HL-60/S4 treated with phorbol 12-myristate 13-acetate at 8.2 ng/mL for 4 days and 3 days (cell line): ENCODE data around the gene GID8.

Source experiments
- in situ Hi-C: fragments of 300-500 bp; cut with MboI; formaldehyde crosslinking; loops from 2 replicates; pipeline ENCODE4 v1.15.0; 2022; ENCODE audit warnings: low sequenced_read_pairs

Gene GID8

DNA sequence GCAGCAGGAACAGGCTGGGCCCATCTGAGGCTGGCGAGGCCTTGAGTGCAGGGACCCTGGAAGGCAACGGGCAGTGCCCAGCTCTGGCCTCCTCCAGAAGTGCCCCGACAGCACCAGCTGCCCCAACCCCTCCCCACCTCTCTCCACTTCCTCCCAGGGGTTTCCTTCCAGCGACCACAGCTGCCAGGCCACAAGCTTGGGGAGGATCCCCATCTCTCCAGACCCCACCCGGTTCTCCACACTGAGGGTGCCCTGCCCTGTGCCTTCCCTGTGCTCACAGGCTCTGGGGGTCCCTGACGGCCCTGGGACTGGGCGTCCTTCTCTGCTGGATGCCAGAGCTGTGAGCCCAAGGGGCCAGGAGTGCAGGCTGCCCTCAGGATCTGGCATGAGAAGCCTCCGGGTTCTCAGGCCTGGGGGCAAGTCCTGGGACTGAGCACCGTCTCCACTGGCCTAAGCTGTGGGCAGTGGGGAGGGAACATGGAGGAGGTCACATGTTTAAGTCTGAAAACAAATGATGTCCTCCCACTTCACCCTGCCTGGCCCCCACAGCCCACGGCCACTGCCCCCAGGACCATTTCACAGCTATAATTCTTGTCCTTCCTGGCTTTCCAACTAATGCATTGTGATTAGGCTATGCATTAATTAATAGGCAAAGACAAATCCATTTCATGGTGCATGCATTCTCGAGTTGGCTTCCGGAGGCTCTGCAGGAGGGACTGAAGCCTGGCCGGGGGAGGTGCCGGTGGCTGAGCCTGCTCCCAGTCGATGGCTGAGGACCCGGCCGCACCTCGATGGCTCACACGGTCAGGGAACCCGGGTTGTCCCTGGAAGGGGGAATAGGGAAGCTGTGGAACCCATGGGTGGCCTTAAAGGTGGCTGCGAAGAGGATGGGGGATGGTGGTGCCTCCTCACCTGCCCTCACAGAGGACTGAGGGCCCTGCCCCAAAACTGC lies 44.5 kb downstream of the GID8 start:
- in situ Hi-C loops, result no loop called here

DNA sequence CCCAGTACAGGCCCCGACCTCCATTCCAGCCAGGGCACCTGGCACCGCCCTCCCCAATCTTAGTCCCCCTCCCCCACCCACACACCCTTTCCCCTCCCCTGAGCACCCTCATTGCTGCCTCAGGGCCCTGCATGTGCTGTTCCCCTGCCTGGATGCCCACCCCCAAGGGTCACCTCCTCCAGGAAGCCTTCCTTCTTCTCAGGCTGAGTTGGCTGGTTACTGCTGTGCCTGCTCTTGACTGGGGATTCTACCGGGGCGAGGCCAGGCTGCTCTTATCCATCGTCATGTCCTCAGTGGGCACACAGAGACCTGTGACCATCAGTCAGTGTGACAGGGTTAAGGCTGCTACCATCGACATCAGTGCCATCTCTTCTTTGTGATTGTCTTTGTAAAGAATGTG lies 45.3 kb downstream of the GID8 start:
- in situ Hi-C loops, result no loop called here

DNA sequence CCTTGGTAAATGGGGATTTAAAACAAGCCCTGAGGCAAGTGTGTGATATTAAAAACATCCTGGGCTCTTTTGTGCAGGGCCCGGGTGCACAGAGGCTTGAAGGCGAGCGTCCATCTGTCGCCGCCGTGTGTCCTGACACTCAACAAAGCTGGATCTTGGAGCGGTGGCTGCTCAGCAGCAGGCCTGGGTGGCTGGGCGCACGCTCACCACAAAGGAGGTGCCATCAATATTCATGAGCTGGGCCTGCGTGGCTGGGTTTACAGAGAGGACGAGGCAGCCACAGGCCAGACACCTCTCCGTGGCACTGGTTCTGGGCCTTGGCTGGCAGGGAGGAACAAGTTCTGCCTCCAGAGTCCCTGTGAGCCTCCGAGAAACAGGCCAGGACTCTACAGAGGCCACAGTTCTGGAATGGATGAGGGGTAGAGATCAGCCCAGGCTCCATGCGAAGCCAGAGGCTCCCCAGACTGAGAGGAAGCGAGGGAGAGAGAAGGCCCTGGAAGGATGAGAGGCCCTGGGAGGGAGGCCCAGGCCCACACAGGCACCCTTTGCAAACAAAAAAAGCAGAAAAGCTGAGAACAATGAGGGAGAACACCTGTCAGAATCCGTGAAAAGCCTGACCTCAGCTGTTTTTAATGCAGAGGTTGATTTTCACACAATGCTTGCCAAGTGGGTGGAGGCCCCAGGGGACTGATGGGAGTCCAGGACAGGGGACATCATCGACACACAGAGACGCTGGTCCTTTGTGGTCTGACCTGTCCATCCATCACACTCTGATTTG lies 46.9 kb downstream of the GID8 start:
- in situ Hi-C loops, result no loop called here

DNA sequence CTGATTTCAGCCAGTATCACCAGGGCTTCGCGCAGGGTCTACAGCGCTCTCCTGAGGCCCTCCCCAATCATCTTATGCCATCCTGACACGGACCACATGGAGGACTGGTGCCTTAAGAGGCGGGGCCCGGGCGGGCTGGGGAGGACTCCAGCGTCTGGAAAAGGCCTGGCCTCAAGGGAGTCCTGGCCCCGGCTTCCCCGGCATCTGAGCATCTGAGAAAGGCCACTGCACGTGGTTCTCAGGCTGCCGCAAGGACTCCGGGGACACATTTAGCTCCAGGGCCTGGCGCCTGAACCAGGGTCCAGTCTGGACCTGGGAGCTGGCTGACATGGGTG lies 47.5 kb downstream of the GID8 start:
- in situ Hi-C loops, result no loop called here

DNA sequence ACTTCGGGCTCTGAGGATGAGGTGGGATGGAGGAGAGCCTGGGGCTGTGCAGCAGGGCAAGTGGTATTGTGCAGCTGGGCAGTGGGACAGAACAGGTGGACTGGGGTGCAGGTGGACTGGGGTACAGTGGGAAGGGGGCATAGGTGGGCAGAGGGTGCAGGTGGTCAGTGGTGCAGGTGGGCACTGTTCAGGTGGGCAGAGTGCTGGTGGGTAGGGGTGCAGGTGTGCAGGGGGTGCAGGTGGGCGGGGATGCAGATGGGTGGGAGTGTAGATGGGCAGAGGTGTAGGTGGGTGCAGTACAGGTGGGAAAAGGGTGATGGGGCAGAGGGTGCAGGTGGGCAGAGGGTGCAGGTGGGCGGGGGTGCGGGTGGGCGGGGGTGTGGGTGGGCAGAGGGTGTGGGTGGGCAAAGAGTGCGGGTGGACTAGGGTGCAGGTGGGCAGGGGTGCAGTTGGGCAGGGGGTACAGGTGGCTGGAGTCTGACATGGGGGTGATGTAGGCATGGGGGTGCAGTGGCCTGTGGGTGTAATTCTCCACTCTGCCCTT lies 48.4 kb downstream of the GID8 start:
- in situ Hi-C loops, result no loop called here

DNA sequence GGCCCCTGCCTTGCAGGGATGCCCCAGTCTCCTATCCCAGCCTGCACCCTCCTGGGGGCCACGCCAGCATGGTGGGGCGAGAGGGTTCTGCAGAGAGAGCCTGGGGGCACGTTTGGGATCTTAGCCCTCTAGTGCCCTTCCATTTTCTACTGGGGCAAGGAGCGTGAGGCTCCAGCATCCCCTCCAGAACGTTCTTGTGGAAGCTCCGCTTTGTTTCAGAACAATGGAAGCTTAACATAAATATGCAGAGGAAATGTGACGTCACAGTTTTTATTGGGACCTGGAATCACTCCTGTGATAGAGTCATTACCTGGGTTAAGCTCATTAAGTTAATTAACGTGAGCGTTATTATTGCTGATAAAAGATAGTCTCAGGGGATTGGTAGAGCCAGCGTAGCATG lies 49.2 kb downstream of the GID8 start:
- in situ Hi-C loops, result no loop called here

DNA sequence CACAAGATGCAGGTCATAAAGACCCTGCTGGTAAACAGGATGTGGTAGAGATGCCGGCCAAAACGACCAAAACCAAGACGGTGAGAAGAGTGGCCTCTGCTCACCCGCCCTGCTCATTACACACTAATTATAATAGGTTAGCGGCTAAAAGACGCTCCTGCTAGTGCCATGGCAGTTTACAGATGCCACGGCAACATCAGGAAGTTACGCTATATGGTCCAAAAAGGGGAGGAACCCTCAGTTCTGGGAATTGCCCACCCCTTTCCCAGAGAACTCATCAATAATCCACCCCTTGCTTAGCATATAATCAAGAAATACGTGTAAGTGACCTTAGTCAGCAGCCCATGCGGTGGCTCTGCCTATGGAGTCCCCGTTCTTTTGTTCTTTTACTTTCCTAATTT lies 51.3 kb downstream of the GID8 start:
- in situ Hi-C loops, result no loop called here

DNA sequence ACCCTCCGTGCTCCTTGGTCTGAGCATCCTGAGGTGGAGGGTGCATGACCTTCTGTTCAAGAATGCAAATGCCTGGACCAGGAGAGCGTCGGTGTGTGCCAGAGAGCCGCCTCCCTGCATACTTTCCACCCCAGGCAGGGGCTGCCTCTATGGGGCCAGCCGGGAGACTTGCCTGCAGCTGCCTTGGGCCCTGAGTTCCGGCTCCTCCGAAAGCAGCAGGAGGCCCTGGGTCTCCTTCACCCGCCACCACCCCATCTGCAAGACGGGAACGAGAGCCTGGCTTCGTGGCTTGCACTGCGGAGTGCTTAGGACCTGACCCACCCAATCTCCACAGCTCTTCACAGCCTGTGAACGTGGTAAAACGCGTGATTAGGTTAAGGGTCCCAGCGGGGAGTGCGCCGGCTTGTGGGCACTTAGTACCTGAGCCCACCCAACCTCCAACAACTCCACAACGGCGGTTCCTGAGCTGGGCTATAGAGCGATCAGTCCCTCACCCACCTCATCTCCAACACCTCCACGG lies 52.4 kb downstream of the GID8 start:
- in situ Hi-C loops, result no loop called here

DNA sequence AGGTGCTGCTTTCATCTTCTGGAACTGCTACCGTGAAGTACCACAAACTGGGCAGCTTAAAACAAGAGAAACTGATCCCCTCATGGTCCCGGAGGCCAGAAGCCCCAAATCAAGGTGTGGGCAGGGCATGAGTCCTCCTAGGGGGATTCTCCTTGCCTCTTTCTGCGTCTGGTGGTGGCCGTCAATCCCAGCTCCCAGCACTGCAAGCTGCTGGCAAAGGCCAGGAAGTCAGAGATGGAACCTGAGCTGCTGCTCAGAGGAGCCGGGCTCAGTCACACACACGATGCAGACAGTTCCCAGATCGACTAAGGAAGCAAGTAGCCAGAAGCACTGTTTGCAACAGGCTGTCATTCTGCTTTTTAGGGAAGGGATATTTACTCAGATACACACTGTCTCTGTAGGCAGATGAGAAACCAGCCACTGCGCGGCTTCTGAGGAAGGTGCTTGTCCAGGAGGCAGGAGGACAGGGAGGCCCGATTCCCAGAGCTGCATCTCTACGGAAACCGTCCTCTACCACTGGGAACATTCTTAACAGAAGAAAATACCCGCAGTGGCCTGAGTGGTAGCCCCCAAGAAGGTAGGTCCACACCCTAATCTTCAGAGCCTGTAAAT lies 53.4 kb downstream of the GID8 start:
- in situ Hi-C loops, result no loop called here

DNA sequence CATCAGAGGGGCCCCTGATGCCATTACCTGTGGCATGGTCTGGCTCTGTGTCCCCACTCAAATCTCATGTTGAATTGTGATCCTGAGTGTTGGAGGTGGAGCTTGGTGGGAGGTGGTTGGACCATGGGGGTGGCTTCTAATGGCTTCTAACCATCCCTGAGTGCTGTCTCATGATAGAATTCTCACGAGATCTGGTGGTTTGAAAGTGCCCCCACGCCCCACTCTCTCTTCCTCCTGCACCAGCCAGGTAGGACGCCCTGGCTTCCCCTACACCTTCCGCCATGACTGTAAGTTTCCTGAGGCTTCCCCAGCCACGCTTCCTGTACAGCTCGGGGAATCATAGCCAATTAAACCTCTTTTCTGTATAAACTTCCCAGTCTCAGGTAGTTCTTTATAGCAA lies 53.9 kb downstream of the GID8 start:
- in situ Hi-C loops, result no loop called here

DNA sequence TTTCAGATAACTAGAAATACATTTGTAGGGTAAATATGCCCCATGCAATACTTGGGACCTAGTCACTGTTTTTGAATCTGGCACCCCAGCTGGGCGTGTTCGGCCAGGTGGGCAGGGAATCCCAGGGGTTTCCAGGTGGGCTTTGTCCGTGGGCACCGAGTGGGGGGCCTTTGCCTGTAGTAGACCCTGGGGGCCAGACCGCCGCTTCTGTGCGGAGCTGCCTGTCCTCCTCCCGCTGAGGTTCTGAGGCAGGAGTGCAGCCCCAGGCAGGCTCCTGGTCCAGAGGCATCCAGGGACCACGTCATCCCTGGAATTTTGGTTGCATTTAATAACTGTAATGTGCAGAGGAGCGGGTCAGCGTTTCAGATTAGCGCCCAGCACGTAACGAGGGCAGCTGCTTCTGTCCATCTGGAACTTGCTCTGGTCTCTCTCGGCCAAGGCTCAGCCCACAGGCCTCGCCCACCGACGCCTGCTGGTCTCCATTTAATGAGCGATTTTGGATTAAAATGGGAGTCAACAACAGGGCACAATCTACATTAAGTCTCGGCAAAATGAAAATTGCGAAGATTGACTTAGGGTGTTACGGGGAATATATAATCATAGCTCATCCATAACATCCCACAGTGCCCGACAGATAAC lies 56.0 kb downstream of the GID8 start:
- in situ Hi-C loops, result no loop called here

DNA sequence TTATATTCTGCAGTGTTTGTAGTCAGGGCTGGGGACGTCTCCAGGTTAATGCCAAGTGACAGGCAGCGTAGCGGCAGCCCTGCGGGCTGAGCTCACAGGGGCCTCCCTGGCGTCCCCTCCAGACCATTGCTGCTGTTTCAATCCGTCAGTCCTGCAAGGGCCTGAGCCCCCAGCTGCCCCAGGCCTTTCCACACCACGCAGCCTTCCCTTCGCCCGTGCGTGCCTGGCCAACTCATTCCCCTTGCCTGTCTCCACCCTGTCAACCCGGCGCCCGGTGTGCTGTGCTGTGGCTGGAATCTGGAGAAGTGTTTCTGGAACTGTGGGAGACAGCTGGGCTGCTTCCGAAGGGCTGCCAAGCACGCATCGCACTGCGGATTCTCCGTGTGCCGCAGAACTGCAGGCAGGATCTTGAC lies 56.9 kb downstream of the GID8 start:
- in situ Hi-C loops, result no loop called here

DNA sequence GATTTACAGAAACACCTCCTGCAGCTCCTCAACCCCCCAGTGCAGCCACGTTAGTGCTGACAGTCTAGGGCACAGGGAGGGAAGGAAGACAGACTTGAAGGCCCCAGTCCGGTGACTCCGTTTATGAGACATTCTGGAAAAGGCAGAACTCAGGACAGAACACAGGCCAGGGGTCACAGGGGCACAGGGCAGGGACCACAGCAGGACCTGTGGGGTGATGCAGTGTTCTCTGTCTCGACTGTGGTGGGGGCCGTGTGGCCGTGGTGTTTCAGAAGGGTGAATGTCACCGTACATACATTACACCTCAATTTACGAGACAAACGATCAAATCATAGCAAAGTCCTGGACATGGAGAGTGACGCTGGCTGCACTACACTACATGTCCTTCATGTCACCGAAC lies 57.5 kb downstream of the GID8 start:
- in situ Hi-C loops, result no loop called here

DNA sequence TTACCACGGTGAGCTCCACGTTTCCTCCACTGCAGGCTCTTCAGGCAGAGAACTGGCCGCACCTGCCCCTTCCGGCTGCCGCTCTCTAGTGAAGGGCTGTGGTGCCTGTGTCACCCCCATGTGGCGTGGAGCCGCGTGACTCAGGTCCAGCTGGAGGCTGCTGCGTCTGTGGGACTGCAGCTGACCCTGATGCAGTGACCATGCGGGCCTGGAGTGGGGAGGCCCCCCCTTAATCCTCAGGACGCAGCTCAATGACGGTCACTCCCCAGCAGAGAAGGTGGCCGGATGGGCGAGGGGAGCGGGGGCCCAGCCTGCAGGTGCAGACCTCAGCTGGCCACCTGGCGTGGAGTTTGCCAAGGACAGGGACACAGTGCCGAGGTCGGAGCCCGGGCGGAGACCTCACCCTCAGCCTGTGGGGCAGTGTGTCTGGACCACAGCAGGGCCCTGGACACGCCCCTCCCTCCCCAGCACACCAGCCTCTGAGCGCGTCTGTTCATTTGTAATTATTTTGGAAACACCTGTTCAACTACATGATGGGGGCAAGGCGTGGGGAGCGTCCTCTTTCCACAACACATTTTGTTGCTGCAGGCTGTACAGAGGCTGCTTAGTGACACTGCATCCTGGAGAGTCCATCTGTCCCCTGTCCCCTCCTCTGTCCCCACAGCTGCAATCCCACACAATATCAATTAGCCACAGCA lies 58.1 kb downstream of the GID8 start:
- in situ Hi-C loops, result no loop called here

DNA sequence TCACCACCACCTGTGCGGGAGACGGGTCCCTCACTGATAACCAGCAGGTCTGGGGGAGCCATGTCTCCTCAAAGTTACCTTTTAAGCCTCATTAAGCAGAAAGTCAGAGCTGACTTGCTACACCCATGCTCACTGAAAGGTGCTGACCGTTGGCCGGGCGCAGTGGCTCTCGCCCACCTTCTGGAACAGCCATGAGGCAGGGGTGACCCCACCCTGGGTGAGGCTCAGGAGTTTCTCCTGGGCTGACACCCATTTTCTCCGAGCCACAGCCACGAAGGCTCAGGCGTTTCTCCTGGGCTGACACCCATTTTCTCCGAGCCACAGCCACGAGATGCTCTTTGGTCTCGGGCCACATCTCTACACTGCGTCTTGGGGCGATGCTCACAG lies 58.6 kb downstream of the GID8 start:
- in situ Hi-C loops, result no loop called here

DNA sequence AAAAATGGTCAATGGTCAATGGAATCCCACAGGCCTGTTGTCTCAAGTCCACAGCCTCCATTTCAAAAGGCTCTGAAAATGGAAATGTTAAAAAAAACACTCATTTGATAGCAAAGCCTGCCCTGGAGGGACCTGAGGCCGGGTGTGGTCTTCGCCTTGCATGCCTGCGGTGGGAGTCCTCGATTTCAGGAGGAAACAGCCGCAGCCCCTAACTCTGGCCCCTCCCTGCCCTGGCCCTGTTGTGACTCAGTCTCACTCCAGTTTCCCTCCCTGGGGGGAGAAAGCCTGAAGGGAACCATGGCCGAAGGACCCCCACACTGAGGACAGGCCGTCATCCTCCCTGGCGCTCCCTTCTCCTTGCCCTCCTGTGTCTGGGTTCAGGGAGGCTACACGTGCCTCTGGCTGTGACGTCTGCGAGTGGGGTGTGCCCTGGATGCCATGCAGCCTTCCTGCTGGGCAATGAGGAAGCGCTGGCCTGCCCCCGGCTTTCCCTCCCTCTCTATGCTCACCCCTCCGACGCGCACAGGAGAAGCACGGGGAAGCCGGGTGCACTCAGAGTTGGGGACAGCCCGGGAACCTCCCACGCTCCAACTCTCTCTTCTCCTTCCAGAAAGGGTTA lies 59.6 kb downstream of the GID8 start:
- in situ Hi-C loops, result no loop called here
